K562 (cell line): ENCODE measurements around the gene TRIM71. TPM values are rescaled to one million over a fixed set of nuclear protein-coding genes. Genes with fewer than 3 reads are reported as not detected.

Source experiments
- ATAC-seq: fragments of 200-7000 bp; cut with Tn5 transposase; 3 replicates; pipeline ENCODE4 v1.9.1; 2020; ENCODE audit warnings: moderate library complexity
- BruUV-seq: library from RNA; stranded (reverse); fragments of 400-500 nt; replicated peaks from 2 replicates; lab custom pipeline; 2021; lab: Mats Ljungman, UMichigan
- CTCF ChIA-PET: fragments of 300-600 bp; formaldehyde crosslinking; extraction: SDS; loops from one replicate; lab custom pipeline; 2021; ENCODE audit warnings: low intra/inter-chr PET ratio; lab: Yijun Ruan, JAX
- POLR2A ChIA-PET: fragments of 300-600, 350-650 bp; sonication (Branson Sonifier 250); formaldehyde crosslinking; extraction: SDS; loops from one replicate; lab custom pipeline; 2021; ENCODE audit warnings: antibody characterized with exemption, inconsistent platforms; lab: Yijun Ruan, JAX
- DNase-seq, 4 experiments: peaks; one replicate each; pipeline versions ENCODE4 v3.0.0 to v3.0.0-alpha.2; 2011 to 2018; ENCODE audit warnings: low spot score in 3 of 4, mixed read lengths in 3 of 4; ENCODE audit errors: extremely low read depth in 1 of 4
- FAIRE-seq: peaks from 2 replicates; lab custom pipeline; 2011; peaks lifted over from hg19 to GRCh38; lab: Jason Lieb, UNC
- H2AFZ ChIP-seq: 2 replicates; pipeline ENCODE4 v1.6.0; 2011; ENCODE audit warnings: low read depth, low read length, control low read depth, inconsistent platforms
- H3K27ac ChIP-seq: fragments of 200-600 bp; 3 replicates; pipeline ENCODE4 v1.8.0; 2011; ENCODE audit warnings: low read depth, mild to moderate bottlenecking, control low read depth, inconsistent platforms, low read length, moderate library complexity, mixed read lengths; ENCODE audit errors: extremely low read depth
- H3K27me3 ChIP-seq, 2 experiments: fragments of 300-600 bp in 1 of 2; 2 replicates in 1 of 2; 3 replicates in 1 of 2; pipeline versions ENCODE4 v1.6.0 to v1.8.0; 2011; ENCODE audit warnings: inconsistent platforms in 2 of 2, low read length in 2 of 2, mild to moderate bottlenecking in 1 of 2, mixed read lengths in 1 of 2, moderate library complexity in 1 of 2; ENCODE audit not compliant: control insufficient read depth in 2 of 2, insufficient read depth in 2 of 2
- H3K36me3 ChIP-seq: fragments of 300-600 bp; 3 replicates; pipeline ENCODE4 v1.8.0; 2011; ENCODE audit warnings: mild to moderate bottlenecking, low read length, inconsistent platforms; ENCODE audit not compliant: control insufficient read depth, insufficient read depth
- H3K4me1 ChIP-seq, 2 experiments: fragments of 200-600 bp in 1 of 2; replicated peaks in 1 of 2; 2 replicates in 1 of 2; 3 replicates in 1 of 2; pipeline versions ENCODE4 v1.5.1 to v1.8.0; 2011; ENCODE audit warnings: inconsistent platforms in 2 of 2, low read length in 2 of 2, mild to moderate bottlenecking in 1 of 2, mixed read lengths in 1 of 2, moderate library complexity in 1 of 2; ENCODE audit not compliant: control insufficient read depth in 2 of 2, insufficient read depth in 2 of 2
- H3K4me2 ChIP-seq: 2 replicates; pipeline ENCODE4 v1.6.1; 2011; ENCODE audit warnings: low read length, control low read depth, inconsistent platforms, mixed read lengths; ENCODE audit not compliant: insufficient read depth
- H3K4me3 ChIP-seq: fragments of 200-600 bp; sonication (generic), shearing (Covaris generic); 2 replicates; pipeline ENCODE4 v1.5.1; 2016; ENCODE audit warnings: control low read depth, inconsistent platforms
- H3K79me2 ChIP-seq: fragments of 200-600 bp; 3 replicates; pipeline ENCODE4 v1.8.0; 2011; ENCODE audit warnings: low read length, inconsistent platforms; ENCODE audit not compliant: control insufficient read depth, insufficient read depth
- H3K9ac ChIP-seq, 2 experiments: 2 replicates each; pipeline versions ENCODE4 v1.6.0 to v1.6.1; 2011; ENCODE audit warnings: low read depth in 2 of 2, low read length in 2 of 2, control low read depth in 1 of 2, inconsistent platforms in 1 of 2, mild to moderate bottlenecking in 1 of 2, mixed read lengths in 1 of 2; ENCODE audit not compliant: insufficient read depth in 1 of 2
- H3K9me1 ChIP-seq: one replicate; pipeline ENCODE4 v1.6.0; 2011; ENCODE audit warnings: inconsistent platforms, mild to moderate bottlenecking, low read length, moderate library complexity; ENCODE audit not compliant: control insufficient read depth, insufficient read depth
- H3K9me3 ChIP-seq: replicated peaks from 2 replicates; pipeline ENCODE4 v1.5.1; 2011; ENCODE audit warnings: low read depth, low read length, inconsistent platforms; ENCODE audit not compliant: control insufficient read depth, insufficient read depth
- H4K20me1 ChIP-seq: replicated peaks from 2 replicates; pipeline ENCODE4 v1.6.1; 2011; ENCODE audit warnings: low read length, inconsistent platforms, mixed read lengths; ENCODE audit not compliant: control insufficient read depth, insufficient read depth
- DPF2 ChIP-seq: fragments of 450-650 bp; IDR thresholded peaks from 2 replicates; pipeline ENCODE4 v1.6.1; 2016
- ELF4 ChIP-seq: fragments of 450-650 bp; formaldehyde crosslinking; IDR thresholded peaks from 2 replicates; pipeline ENCODE4 v1.4.0; 2022; ENCODE audit warnings: missing genetic modification characterization
- HNRNPH1 ChIP-seq: fragments of 200-400 bp; formaldehyde crosslinking; optimal IDR thresholded peaks from 2 replicates; pipeline ENCODE3; 2017; ENCODE audit warnings: low read depth, mild to moderate bottlenecking, low read length, moderate library complexity
- KLF13 ChIP-seq: fragments of 450-650 bp; IDR thresholded peaks from 2 replicates; pipeline ENCODE4 v1.6.1; 2016; ENCODE audit warnings: missing genetic modification characterization, low read depth, mild to moderate bottlenecking, missing compliant biosample characterization, moderate library complexity, borderline replicate concordance
- MAFF ChIP-seq: IDR thresholded peaks from 2 replicates; pipeline ENCODE4 v1.6.1; 2012; ENCODE audit warnings: low read length, improper control_type of control experiment
- MITF ChIP-seq: IDR thresholded peaks from 2 replicates; pipeline ENCODE4 v1.6.1; 2014; ENCODE audit warnings: antibody characterized with exemption
- NFIX ChIP-seq: fragments of 250-450 bp; sonication (Bioruptor Pico); IDR thresholded peaks from 2 replicates; pipeline ENCODE4 v1.4.0; 2020; ENCODE audit warnings: low read depth, mild to moderate bottlenecking, moderate library complexity
- NR1H2 ChIP-seq: sonication (generic); formaldehyde crosslinking; IDR thresholded peaks from 2 replicates; pipeline ENCODE4 v1.4.0; 2020; ENCODE audit warnings: mild to moderate bottlenecking, missing genetic modification reagents
- RHOXF2B ChIP-seq: fragments of 250-450 bp; sonication (Bioruptor Pico); conservative IDR thresholded peaks from 2 replicates; pipeline ENCODE4 v1.5.1; 2021
- SLC30A9 ChIP-seq: fragments of 250-450 bp; sonication (Bioruptor Pico); IDR thresholded peaks from 2 replicates; pipeline ENCODE4 v1.8.0; 2022; ENCODE audit warnings: mild to moderate bottlenecking, moderate library complexity
- SREBF1 ChIP-seq: fragments of 150-350 bp; IDR thresholded peaks from 2 replicates; pipeline ENCODE4 v1.6.1; 2014; ENCODE audit warnings: antibody characterized with exemption, low read depth, low read length, borderline replicate concordance
- TAF1 ChIP-seq: IDR thresholded peaks from 2 replicates; pipeline ENCODE4 v1.6.1; 2011; ENCODE audit warnings: mild to moderate bottlenecking, low read length, moderate library complexity; ENCODE audit not compliant: insufficient read depth, control insufficient read depth, severe bottlenecking; ENCODE audit errors: extremely low read depth
- ZNF121 ChIP-seq: sonication (generic); formaldehyde crosslinking; conservative IDR thresholded peaks from 2 replicates; pipeline ENCODE4 v1.8.0; 2022; ENCODE audit warnings: missing genetic modification reagents
- ZNF134 ChIP-seq: fragments of 250-450 bp; sonication (Bioruptor Pico); conservative IDR thresholded peaks from 2 replicates; pipeline ENCODE4 v1.4.0; 2020
- ZNF277 ChIP-seq: fragments of 250-450 bp; sonication (Bioruptor Pico); IDR thresholded peaks from 2 replicates; pipeline ENCODE4 v1.8.0; 2022; ENCODE audit warnings: inconsistent platforms, mild to moderate bottlenecking, moderate library complexity, borderline replicate concordance
- WGBS: fragments of 100-300 bp; shearing (Covaris generic); methylation state at CpG from one replicate; pipeline ENCODE4 v1.1.6; 2016; ENCODE audit warnings: low coverage, mixed read lengths; ENCODE audit not compliant: insufficient coverage; ENCODE audit errors: missing lambda C conversion rate; 5-methylcytosine and 5-hydroxymethylcytosine counted together
- in situ Hi-C: fragments of 300-500 bp; cut with MboI; formaldehyde crosslinking; loops from 4 replicates; pipeline ENCODE4 v1.15.0; 2018; ENCODE audit warnings: inconsistent platforms, mixed read lengths
- intact Hi-C: fragments of 100-400 bp; cut with micrococcal nuclease; formaldehyde crosslinking; loops from 2 replicates; pipeline ENCODE4 v1.14.2; 2022
- polyA plus RNA-seq, 8 experiments: library from polyadenylated mRNA; depleted of rRNA in 4 of 8; stranded (reverse) in 5 of 8; unstranded in 3 of 8; fragments of >200 nt; fragmentation: Nextera tagmentation in 2 of 8; fragmentation: Illumina TruSeq in 1 of 8; extraction: Ambion mirVana in 2 of 8; extraction: Trizol in 1 of 8; gene quantifications; 2 replicates each; pipeline versions ENCODE4 v1.2.1 to v1.2.3, GENCODE V29; 2011 to 2014; ENCODE audit warnings: inconsistent platforms in 1 of 8, missing spikeins in 1 of 8
- total RNA-seq, 7 experiments: library from RNA; depleted of rRNA in 6 of 7; stranded (reverse); fragments of >200 nt in 6 of 7; fragmentation: Illumina TruSeq in 2 of 7; extraction: Trizol in 2 of 7; gene quantifications; 2 replicates each; pipeline versions ENCODE4 v1.2.1 to v1.2.3, GENCODE V29; 2011 to 2021; ENCODE audit warnings: low replicate concordance in 1 of 7

Gene TRIM71
- total and polyA plus RNA-seq, 9 of the 15 experiments (the other 6 are each of a cell fraction or from before 2014, with no cell fraction given): 0.04 to 0.11 TPM; not detected in 7

GRCh38 chr3:32813180-32813579, 4.6 kb upstream of the TRIM71 start:
- Histone ChIP-seq H3K27ac (no peak overlapping the region), H3K4me2 (no peak overlapping the region), H3K4me1 (peaks cover 0 to 7% of the 10 kb centered on the region in 2 experiments; a peak in 2 of 5 replicates), H3K9ac (no peak overlapping the region), H3K79me2 (no peaks in the 10 kb centered on the region), H3K36me3 (no peaks in the 10 kb centered on the region), H3K9me1 (no peaks in the 10 kb centered on the region), H3K9me3 (no peaks in the 10 kb centered on the region), H2AFZ (no peak overlapping the region), H3K4me3 (no peak overlapping the region), H4K20me1 (no peaks in the 10 kb centered on the region), H3K27me3 (peaks cover 13 to 28% of the 10 kb centered on the region in 2 experiments)
- ChIA-PET POLR2A (interaction anchor here (1.2 to 1.7 kb wide), 4 partner anchors 8 to 29 kb away, joined by 3 to 4 read pairs (median 4); no protein-coding TSS in a partner anchor), CTCF (interaction anchor here (0.6 kb wide), 1 partner anchor 364 kb away, joined by 3 read pairs; no protein-coding TSS in a partner anchor)
- ATAC-seq: peak; percentile 57; the same call in 1 of the 3 replicates
- 0% methylated on average over 2 of the region's 2 CpGs for WGBS
- in situ Hi-C loops (no loop called here), intact Hi-C loops (no loop called here)
- DNase-seq: no peak
- TF ChIP-seq ELF4 (CRISPR knock-in tag): no peak
- no peak for TF ChIP-seq DPF2
- TF ChIP-seq ZNF277 (CRISPR knock-in tag): no peak
- no peak for TF ChIP-seq ZNF134 (CRISPR knock-in tag)
- no peak for TF ChIP-seq SLC30A9 (CRISPR knock-in tag)
- TF ChIP-seq ZNF121: no peak
- TF ChIP-seq KLF13 (tag): no peak
- TF ChIP-seq TAF1: no peak
- TF ChIP-seq MAFF: no peak
- TF ChIP-seq SREBF1: no peak
- no peak for TF ChIP-seq MITF
- TF ChIP-seq HNRNPH1: no peak
- no peak for TF ChIP-seq NFIX (CRISPR knock-in tag)
- TF ChIP-seq RHOXF2B: no peak
- TF ChIP-seq NR1H2: no peak
- no TSS peak for BruUV-seq
- no peak for FAIRE-seq
